Dermis blood vessel endothelial cell (primary cell): ENCODE results near the gene IQUB. TPM values are rescaled to one million over a fixed set of nuclear protein-coding genes. Genes with fewer than 3 reads are reported as not detected.
"Not testable (repeated sequence)": the region's sequence is repeated elsewhere in the genome, so short reads cannot be mapped to it uniquely, and the experiment has no call there.

Experiments
- DNase-seq: peaks from one replicate; pipeline ENCODE4 v3.0.0; 2010
- total RNA-seq: library from RNA; depleted of rRNA; stranded (reverse); fragments of >200 nt; gene quantifications from 2 replicates; pipeline ENCODE4 v1.2.3, GENCODE V29; 2014

The IQUB gene
- total RNA-seq, 1 donor from 2014 or later, result 0.34 TPM

DNA sequence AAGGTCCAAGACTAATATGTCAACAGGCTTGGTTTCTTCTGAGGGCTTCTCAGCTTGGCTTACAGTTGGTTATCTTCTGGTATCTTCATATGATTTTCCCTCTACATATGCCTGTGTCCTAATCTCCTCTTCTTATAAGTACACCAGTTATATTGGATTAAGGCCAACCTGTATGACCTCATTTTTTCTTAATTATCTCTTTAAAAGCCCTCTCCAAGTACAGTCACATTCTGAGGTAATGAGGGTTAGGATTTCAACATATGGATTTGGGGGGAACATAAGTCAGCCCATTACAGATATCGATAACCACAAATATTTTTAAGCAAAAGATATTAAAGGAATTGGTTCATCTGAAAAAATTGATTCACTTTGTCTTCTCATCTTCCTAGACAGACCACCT, 49.2 kb downstream of the IQUB start:
- no peak for DNase-seq

DNA sequence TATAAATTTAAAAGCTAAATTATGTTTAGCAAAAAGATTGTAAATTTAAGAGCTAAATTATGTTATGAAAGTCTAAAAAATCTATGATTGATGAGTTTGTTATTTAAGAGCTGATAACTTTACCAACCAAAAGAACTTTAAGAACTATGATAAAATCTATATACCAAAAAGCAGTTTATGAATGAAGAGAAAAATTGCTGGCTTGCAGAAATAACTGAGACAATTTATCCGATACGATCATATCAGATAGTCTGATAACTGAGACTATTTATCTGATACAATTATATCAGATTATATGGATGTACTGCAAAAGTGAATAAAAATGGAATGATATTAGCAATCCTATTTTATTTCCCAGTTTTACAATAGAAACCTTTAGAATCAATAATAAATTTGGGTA, 50.2 kb downstream of the IQUB start:
- no peak for DNase-seq

DNA sequence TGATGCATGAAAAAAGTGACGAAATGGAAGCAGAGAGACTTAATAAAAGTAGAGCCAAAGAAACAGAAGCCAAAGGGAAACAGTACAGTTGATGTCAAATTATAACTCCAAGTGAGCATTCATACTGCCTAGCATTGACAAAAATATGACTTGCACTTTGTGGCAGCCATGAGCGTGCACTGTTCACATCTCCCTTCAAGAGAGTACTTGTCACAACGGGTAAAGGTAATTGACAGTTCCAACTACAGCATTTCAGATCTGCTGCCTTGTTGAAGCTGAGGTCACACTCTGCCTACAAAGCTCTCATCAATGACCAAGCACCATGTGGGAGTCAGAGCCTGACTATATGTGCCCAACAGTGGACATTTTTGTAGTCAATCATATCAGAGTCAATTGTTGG, 54.3 kb downstream of the IQUB start:
- DNase-seq, result no peak

DNA sequence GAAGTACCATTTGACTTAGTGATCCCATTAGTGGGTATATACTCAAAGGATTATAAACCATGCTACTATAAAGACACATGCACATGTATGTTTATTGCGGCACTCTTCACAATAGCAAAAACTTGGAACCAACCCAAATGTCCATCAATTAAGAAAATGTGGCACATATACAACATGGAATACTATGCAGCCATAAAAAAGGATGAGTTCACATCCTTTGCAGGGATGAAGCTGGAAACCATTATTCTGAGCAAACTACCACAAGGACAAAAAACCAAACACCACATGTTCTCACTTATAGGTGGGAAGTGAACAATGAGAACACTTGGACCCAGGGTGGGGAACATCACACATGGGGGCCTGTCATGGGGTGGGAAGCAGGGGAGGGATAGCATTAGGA, 56.3 kb downstream of the IQUB start:
- DNase-seq, result not testable (repeated sequence)

DNA sequence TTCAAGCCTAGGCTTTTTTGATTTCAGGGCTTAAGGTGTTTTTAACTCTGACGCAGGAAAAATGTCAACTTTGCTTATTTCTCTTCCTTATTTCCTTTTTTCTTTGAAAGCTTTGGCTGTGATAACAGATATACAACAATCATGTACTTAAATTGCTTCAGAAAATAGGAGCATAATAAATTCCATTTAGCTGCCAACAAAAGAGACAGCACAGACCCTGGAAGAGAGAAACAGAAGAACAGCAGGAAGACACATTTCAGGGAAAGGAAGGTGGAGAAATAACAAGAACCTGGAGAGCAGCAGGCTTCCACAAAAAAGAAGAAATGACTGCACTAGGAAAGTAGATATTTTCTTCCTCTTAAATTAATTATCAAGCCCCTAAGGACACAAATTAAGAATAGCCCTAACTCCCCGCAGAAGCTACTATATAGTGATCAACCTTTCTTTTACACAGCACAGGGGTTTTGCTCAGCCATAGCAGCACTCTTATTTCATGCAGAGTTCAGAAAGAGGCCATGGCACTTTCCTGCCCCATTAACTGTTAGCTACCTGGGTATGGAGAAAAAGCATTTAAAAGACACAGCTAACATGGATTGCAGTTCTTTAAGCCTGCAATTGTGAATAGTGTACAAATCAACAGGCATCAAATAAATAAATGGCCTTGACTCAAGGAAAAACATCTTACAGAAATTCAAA, 61.5 kb downstream of the IQUB start:
- DNase-seq, result no peak

DNA sequence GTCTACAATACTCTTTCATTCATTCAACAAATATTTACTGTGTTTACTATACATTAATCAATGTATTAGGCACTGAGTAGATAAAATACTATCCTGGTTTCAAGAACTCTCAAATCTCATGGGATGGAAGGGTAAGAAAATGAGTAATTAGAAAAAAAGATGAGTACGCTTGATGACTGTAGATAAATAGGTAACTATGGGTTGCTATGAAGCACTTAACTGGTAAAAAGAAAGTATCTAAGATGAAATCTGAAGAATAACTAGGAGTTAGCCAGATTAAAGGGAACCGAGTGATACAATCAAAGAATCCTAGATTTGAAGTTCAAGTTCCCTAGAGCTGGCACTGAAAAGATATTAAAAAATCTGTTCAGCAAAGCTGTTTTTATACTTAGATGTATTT, 62.1 kb downstream of the IQUB start:
- DNase-seq, result no peak

DNA sequence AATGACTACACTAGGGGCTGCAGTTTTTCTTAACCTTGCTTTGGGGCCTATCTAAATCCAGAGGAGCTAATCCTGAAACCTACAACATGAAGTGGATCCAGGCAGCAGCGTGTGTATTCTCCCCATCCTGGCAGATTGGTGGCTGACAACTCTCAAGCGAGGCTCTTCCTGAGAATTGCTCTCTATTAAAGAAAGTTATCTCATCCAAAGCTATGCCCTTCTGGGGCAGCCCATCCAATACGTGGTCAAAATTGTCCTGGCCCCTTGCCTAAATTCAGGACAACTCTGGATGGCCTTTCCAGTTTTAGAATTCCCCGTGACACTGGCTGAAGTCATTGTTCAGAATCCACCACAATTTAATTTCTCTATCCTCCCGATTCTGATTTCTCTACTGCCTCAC, 66.1 kb downstream of the IQUB start:
- DNase-seq, result no peak

DNA sequence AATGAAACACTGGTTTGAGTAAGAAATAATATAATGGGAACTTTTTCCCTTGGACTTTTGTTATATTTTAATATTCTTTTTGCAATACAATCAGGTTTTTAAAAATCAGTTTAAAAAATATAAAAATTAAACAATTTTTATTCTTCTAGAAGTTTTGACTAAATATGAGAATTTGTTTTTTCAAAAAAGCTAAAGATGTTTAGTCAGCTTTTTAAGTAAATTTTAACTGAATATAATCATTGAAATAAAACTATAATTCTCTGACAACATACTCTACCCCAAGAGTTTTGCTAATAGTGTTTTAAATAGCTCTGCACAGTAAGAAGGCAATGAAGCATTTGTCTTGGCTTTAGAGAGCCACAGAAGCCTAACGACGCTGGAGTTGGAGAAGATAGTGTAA, 70.5 kb downstream of the IQUB start:
- no peak for DNase-seq

DNA sequence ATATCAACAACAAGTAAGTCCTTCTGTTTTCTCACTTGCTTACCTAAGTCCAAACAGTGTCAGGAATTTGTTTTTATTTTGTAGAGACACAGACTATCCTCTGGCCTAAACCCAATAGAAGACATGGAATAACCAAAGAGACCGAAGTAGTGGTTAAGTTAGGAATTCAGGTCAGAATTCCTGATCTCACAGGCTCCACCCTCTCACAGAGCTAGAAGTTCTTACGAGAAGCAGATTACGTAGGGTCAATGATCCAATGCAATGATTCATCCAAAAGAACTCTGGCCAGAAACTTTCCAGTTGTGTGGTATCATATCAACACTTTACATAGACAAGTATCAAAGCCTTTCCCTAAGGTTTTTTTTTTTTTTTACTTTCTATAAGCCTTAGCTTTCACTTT, 73.8 kb downstream of the IQUB start:
- DNase-seq, result no peak

DNA sequence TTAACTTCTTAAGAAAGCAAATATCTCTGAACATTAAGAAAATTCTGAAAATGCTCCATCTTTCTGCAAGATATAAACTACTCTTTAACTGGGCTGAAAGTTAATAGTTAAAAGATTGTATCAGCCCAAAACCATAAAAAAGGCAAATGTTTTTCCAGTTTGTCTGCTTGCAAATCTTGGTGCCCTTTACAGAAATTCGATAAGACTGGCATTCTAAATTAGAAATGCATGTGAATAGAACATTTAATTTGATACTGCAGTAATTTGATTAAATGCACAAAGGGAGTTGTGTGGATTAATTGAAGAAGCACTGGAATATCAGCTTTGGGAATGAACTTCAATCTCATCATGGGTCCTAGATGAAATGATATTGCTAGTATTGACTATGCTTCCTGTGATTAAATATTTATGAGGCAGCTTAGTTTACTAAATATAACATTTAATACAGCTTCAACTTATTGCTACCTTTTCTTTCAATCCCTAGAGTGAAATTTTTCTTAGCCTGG, 78.4 kb downstream of the IQUB start:
- DNase-seq, result no peak

DNA sequence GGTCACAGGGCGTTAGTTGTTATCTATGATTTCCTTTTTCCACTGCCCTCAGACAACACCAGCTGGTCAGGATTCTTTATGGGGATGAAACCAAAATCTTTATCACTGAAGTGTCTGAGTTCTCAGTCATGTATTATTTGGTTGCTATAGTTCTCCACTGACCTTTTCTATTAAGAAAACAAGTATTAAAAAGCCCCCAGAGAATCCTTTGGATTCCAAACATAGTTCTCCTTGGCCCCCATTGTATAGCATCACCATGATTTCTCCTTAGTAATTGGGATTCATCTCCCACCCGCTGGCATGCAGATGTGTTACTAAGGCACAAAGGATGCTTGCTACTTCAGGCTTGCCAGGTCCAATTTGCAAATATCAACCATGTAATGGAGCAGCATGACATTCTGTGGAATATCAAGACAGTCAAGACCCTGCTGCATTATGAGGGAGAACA, 94.3 kb downstream of the IQUB start:
- no peak for DNase-seq

DNA sequence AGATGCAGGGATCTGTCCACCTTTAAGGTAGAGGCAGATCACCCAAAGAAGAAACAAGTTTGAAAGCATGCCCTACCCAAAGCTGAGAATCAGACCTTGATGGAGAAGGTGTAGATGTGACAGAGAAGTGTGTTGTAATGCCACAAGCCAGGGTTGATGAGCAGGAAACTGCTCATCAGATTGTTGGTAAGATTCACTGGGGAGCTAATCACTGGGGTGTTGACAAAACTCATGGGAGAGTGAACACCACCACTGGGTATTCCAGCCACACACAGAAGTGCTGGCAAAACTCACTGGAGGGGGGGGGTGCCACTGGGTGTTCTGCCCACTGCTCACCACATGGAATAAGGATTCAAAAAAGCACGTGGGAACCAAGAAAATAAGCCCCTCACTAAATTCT, 95.2 kb downstream of the IQUB start:
- DNase-seq, result no peak

DNA sequence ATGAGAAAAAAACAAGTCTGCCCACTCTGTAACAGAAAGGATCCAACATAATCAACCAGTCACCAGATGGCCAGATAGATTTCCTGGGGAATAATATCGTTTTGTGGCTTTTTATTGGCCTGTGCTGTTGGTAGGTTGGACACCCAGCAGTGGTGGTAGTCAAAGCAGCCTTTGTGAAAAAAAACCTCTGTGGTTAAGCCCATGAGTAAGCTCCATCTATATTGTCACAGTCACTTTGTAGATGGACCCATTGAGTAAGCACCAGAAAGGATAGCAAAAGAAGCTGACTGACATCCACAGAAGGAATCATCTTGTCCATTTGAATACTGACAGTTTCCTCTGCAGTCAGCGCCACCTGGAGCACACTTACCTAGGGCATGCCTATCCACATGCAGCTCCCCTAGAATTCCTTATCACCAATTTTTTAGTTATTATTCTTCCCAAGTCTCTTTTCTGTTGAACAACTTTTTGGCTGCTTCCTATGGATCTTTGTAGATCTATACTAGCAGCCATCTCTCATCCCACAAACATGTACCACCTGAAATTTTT, 96.9 kb downstream of the IQUB start:
- no peak for DNase-seq

DNA sequence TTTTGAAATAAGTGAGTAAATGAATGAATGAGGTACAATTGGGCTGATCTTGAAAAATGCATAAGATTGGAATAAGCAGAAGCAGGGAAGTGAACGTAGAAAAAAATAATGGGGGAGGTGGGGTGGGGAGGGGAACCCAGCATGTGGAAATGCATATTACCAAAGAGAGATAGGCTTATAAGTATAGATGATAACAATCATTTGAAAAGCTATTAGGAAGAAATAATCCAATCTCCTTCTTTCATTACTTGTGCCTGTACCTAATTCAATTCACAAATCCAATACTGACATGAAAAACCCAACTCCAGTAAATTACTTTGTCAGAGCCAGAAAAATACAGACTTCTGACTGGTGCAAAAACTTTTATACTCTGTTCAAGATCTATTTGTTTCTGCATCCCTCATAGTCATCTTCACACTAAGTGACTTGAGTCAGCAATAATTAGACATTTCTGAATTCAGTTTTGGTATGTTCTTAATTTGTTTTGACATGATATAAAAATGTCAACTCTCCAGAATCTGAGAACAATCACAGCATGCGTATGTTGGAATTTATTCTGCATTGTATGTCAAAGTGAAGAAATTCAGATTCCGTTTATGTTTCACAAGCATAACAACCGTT, 99.2 kb downstream of the IQUB start:
- DNase-seq, result no peak

DNA sequence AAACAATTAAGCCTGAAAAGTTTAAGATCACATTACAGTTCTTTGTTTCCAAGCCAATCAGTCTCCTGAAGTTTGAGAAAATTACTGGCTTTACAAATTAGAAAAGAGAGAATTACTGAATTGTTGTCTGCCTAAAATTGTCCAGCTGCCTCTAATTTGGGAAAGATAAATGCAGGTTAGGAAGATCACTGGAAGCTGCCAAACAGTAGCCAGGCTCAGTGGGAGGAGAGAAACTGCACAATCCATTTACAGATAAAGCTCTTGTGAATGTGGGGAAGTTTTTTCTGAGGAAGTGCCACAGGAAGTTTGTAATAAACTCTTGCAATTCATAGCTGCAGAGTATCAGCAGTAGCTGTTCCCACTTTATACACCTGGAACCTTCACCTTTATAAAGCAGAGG, 100.7 kb downstream of the IQUB start:
- DNase-seq, result no peak

DNA sequence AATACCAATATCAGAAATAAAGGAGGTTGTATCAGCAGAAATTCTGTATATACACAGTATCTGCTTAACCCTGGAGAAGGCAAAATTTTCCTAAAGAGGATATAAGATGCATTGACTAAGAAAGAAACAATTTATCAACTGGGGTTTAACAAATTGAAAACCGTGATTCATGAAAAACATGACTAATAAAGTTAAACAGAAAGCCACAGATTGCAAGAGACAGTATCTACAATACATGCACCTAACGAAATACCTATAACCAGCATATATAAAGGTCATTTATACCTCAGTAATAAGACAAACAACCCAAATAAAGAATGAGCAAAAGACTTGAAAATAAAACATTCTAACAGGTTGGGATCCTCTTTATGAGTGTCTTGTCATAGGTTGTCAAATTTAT, 101.8 kb downstream of the IQUB start:
- DNase-seq, result no peak

DNA sequence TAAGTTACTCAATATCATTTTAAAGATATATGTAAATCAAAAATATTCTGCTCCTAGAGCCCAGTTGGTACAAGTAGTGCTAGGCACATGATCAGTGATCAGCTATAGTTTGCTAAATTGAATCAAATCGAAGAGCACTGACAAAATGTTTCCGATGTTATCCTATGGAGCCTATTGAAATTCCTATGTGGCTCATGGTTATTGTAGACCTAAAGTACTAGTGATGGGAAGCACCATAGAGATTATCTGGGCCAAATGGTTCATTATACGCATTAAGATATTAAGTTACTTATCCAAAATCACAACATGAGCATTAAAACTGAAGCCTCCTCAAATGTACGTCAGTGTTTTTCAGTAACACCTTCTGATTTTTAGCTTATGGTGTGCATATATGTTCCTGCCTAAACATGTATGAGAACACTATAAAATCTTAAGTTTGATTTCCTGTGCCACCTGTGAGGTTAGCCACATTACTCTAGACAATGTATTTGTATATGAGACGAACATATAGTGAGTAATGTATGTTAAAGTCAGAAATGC, 103.2 kb downstream of the IQUB start:
- DNase-seq, result no peak

DNA sequence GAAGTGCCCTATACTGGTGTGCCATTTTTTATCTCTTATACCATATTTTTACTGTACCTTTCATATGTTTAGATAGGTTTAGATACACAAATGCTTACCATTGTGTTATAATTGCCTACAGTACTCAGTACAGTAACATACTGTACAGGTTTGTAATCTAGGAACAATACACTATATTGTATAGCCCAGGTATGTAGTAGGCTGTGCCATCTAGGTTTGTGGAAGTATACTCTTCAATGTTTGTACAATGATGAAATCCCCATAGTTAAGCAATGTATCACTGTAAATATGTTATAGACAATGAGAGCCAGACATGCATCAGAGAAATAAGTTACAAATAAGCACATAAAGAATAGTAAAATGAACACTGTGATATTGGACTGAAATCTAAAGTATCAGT, 109.1 kb downstream of the IQUB start:
- no peak for DNase-seq

DNA sequence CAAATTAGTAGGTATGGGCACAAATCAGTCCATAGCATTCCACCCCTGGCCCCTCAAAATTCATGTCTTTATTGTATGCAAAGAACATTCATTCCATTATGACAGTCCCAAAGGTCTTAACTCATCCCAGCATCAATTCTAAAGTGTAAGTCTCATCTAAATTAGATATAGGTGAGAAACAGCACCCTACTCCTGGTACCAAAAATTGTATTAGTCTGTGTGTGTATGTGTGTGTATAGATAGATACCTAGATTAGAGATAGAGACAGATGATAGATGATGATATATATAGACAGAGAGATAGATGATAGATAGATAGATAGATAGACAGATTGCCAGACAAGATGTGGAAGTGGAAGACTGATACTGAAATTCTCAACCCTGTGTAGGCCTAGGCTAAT, 109.9 kb downstream of the IQUB start:
- DNase-seq, result no peak

DNA sequence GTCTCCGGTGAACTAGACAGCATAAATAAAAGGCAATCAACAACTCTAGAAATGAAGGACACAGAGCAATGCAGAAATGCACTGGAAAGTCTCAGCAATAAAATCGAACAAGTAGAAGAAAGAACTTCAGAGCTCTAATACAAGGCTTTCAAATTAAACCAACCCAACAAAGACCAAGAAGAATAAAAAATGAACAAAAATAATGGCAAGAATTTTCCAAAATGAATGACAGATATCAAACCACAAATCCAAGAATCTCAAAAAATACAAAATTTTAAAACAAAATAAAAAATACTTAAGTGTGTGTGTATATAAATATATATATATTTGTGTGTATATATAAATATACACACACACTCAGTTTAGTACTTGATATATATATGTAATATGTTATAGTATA, 110.8 kb downstream of the IQUB start:
- DNase-seq, result no peak

DNA sequence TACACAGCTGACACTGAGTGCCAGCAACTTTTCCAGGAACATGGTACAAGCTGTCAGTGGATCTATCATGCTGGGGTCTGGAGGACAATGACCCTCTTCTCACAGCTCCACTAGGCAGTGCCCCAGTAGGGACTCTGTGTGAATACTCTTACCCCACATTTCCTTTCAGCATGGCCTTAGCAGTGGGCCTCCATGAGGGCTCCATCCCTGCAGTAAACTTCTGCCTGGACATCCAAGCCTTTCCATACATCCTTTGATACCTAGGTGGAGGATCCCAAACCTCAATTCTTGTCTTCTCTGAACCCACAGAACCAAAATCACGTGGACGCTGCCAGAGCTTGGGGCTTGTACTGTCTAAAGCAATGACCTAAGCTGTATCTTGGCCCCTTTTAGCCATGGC, 116.8 kb downstream of the IQUB start:
- no peak for DNase-seq

DNA sequence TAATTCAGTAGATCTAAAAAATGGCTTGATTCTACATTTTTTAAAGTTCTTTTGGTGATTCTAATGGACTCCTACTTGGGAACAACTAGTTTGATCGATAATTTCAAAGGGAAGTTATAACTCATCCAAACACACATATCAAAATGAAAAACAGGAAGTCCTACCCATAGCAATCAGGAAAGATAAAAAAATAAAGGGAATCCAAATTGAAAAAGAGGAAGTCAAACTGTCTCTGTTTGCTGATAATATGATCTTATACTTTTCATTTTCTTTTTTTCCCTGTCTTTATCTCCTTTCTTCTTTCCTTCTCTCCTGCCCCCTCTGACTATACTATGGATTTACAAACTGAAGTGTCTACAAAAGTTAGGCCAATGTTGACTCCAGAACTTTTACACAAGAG, 118.8 kb downstream of the IQUB start:
- DNase-seq, result no peak

DNA sequence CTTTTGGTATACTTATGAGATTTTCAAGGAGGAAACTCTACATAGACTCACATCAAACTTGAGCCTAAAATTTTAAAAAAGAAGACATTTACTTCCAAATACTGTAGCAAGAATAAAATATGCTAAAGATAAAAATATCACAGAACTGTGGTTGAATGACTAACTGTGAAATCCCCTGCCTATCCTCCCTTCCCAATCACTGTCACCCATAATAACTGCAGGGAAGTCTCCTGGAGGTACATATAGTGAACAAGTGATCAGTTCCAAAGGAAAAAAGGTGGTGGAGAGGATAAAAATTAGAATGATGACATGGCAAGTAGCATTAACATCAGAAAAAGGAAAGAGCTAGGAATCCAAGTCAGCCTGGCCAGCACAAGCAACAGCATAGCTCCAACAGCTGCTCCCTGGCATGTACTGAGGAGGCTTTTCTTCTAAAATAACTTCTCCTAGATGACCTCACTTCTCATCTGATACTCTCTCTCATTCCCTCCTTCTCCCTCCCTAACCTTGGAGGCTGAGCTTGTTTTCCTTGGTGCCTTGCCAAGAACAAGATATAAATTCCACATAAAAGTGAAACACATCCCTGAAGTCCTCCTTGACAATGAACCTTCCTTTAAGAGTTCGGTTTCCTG, 124.0 kb downstream of the IQUB start:
- DNase-seq, result no peak

DNA sequence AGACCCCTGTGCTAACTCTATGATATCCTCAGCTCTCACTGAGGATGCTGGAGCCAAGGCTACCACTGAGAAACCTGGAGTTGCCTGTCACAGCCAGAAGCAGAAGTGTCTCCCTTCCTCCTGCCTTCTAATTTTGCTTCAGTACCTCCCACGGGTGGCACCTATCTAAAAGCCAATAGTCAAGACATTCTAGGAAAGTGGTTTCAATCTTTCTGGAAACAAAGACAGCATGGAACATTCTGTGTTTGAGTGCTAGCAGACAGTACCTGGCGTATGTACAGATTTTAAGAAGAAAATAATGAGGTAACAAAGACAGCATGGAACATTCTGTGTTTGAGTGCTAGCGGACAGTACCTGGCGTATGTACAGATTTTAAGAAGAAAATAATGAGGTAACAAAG, 126.4 kb downstream of the IQUB start:
- not testable (repeated sequence) for DNase-seq
